Keratinocyte (primary cell): ENCODE measurements around the gene SYT1.

Experiments used
- CTCF ChIP-seq, 3 experiments: IDR thresholded peaks in 1 of 3; conservative IDR thresholded peaks in 1 of 3; optimal IDR thresholded peaks in 1 of 3; 2 replicates in 2 of 3; 3 replicates in 1 of 3; pipeline versions ENCODE3 to v1.5.1; 2011; ENCODE audit warnings: low read length in 3 of 3, mild to moderate bottlenecking in 3 of 3, moderate library complexity in 2 of 3, control low read depth in 1 of 3, inconsistent platforms in 1 of 3; ENCODE audit not compliant: insufficient read depth in 2 of 3; ENCODE audit errors: extremely low read depth in 1 of 3
- EZH2 ChIP-seq: IDR thresholded peaks from one replicate; pipeline ENCODE4 v1.6.1; 2012; ENCODE audit warnings: inconsistent platforms, mild to moderate bottlenecking, low read length, moderate library complexity

GRCh38 chr12:79374545-79374944, 510.0 kb downstream of the SYT1 start:
- TF ChIP-seq CTCF (optimal IDR thresholded peaks at IDR 0.05 in 1 of 3, IDR thresholded peaks at IDR 0.05 in 1 of 3, conservative IDR thresholded peaks at IDR 0.05 in 1 of 3; ENCODE audit: extremely low read depth in 1 of 3, insufficient read depth in 2 of 3, low read length in 3 of 3): peak in 2 of 3 experiments; percentile 7 to 8
- TF ChIP-seq EZH2: no peak
